HTR-8/SVneo (cell line): ENCODE data around the gene CHD3.
A peak's percentile ranks its signal among the peaks of the same experiment; 100 is the strongest.

Source experiments
- DNase-seq: peaks from one replicate; pipeline ENCODE4 v3.0.0; 2011; ENCODE audit warnings: low spot score, mixed read lengths; ENCODE audit not compliant: insufficient read length
- FAIRE-seq: peaks from 2 replicates; lab custom pipeline; 2011; peaks lifted over from hg19 to GRCh38; lab: Jason Lieb, UNC

CHD3 gene

DNA sequence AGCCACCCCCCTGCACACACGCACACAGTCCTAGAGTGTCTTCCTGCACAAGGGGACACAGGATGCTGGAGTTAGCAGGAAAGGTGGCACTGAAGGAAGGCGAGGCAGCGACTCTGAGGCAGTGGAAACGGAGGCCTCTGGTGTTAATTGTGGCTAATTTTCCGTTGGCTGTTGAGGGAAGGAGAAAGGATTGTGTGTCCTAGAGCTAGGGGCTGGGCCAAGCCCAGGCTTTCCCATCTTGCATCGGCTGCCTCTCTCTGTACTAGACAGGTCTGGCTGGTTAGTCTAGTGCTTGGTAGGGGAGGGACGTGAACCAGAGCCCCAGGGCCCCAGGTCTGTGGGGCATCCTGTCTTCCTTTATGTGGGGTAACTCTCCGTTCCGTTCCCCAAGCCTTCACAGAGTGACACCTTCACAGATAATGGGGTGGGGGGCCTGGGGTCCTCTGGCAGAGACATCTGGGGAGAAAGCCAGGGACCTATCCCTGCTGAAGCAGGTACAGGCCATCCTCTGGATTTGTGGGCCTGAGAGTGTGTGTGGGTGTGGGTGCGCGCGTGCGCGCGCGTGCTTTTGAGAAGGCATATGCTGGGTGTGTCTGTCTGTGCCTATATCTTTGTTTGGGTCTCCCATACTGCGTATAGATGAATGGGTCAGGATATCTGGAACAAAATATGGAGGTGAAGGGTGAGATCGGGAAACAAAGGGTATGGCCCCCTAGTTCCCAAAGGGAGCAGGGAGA, at the start of gene CHD3:
Gene CHD3, plus strand, starts transcription at position 606 of the 737 bp plus-strand sequence. CDS start 212 bp downstream, outside the sequence.
- FAIRE-seq (no peak), DNase-seq (no peak)

DNA sequence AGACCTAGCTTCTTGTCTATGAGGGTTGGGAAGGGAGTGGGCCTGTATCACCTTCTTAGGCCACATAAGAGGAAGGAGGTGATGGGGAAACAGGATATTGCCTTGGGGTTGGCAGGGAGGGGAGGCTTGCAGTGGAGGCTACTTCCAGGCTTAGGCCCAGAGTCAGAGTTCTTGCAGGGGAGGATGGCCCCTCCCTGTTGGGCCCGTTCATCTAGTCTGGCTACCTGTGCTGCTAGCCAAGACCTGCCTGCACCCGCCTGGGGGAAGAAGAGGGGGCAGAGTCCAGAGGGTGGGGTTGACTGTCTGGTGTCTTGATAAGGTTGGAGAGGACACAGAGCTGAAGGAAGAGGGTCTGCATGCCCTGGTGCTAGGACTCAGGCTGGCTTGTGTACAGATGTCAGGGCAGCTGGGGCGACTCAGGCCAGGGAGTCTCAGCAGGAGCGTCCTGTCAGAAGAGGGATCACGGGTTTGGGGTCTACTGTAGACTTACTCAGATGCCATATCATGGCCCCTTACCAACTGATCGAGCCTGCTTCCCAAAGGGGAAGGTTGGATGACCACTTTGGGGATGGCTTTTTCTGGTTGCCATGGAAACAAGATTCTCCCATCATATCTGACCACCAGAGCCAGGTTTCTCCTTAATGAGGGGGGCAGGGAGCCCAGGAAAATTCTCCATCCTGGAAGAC, 49.3 kb upstream of the CHD3 start:
- DNase-seq, result no peak
- no peak for FAIRE-seq

DNA sequence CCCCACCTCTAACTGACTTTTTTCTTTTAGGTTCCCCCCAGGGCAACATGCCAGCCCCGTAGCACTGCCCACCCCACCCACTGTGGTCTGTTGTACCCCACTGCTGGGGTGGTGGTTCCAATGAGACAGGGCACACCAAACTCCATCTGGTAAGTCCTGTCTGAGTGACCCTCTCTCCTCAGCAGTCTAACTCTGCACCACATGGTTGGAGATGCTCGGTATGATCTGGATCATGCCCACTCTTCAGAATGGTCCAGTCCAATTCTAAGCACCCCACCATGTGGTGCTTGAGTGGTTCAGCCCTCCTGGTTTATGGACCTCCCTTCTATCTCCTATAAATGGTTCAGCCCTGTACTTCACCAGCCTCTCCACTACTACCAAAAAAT, 48.7 kb upstream of the CHD3 start:
- FAIRE-seq, result no peak

DNA sequence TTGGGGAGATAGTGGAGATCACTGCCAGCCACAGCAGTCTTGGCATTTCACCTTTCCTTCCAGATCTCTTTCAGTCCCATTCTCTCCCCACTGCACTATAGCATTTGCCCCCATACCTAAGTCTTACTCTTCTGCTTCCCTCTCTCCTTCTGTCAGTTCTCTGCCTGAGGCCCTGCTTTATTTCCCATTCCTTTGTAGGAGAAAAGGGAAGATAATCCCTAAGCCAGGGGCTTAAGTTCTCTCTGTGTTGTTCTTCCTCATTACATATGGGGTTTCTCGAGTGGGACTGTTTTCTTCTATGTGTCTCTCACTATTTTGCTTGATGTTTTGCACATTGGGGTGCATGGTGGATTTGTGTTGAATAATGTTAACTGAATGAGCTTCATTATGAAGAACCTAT, 48.1 kb upstream of the CHD3 start:
- no peak for FAIRE-seq
- no peak for DNase-seq

More for the DNA sequence above, 48.7 kb upstream of the CHD3 start:
- DNase-seq, result no peak

DNA sequence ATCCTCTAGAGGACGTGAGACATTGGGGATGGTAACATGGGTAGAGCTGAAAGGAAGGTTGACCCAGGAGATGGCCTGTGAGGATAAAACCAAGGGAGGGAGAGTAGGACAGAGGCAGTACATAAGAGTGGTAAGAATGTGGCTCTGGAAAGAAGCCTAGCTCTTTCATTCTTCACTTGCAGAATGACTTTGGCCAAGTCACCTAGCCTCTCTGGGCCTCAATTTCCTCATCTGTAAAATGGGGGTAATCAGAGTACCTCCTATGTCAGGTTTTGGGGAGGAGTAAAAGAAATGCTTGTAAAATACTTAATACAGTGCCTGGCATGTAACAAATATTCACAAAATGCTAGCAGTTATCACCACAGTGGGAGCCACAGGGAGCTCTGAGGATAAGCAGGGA, 47.7 kb upstream of the CHD3 start:
- DNase-seq, result no peak

DNA sequence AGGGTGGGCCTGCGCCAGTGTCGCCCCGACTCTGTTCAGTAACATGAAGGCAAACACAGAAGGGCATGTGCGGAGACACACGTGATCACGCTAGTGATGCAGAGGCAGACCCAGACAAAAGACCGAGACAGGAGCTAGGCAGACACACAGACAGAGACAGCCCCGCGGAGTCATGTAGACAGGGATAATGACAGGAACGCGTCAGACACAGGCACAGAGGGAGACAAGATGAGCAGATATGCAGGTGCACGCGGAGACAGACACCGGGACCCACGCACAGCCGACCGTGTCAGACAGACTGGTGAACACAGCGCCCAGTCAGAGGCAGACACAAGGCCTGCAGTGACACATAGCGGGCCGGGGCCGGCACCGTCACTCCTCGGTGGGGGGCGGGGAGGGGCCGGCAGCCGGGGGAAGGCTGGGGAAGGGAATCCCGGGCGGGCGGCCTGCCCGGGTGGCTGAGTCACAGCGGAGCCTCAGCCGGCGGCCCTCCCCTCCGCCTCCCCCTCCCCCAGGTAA, 47.1 kb upstream of the CHD3 start:
- peak; percentile 92 for FAIRE-seq
- DNase-seq, result peak; percentile 74

More for the DNA sequence above, 47.7 kb upstream of the CHD3 start:
- FAIRE-seq, result no peak

DNA sequence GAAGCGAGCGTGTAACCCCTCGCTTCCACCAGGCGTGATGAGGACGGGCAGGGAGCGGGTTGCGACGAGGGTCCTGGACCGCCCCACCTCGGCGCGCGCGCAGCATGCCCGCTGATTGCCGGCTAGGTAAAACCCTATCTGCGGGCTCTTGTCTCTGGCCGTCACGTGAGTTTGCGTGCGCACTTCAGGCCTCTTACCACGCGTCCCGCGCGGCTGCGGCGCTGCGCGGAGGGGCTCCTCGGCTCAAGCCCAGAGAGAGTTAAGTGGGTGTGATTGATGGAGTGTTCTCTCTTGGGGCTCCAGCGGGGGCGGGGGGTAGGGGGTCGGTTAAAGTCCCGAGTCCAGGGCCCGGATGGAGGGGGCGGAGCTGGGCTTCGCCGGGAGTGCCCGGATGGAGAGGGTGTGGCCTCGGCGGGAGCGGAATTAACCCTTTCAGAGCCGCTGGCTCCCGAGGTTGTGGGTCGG, 46.6 kb upstream of the CHD3 start:
- FAIRE-seq (peak; percentile 86), DNase-seq (peak; percentile 79)

DNA sequence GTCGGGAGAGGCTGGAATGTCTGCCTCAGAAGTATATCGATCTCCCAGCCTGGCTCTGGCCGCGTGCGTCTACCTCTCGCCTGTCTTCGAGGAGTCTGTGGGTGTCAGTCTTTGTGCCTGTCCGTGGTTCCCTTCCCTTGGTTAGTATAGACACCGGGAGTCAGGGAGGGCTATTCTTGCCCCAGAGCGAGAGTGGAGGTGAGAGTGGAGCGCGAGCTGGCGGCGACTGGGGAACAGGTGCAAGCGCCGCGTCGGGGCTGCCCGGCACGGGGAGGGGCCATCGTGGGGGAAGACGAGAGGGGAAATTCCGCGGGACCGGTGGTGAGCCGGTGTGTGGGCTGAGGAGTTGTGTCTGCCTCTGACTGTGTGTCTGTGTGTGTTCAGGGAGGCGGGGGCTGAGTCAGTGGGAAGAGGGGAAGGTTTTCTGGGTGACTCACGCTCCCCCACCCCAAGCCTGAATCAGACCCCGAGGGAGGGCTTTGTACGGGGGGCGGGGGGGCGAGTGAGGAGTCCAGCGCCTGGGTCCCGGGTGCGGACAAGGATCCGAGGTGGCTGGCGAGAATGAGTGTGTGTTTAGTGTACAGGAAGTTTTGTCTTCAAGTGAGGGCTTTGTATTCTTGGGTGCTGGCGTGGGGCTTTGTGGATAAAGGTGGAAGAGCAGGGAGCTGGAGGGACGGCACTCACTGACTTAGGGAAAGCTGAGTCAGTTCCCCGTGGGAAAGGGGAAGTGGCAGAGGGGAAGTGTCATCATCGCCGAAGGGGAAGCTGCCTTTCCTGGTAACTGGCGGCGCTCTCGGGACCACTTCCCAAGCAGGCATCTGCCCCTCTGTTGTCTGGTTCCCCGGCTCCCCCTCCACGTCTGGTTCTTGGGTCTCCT, 46.0 kb upstream of the CHD3 start:
- DNase-seq, result peak; percentile 57
- FAIRE-seq, result peak; percentile 88

DNA sequence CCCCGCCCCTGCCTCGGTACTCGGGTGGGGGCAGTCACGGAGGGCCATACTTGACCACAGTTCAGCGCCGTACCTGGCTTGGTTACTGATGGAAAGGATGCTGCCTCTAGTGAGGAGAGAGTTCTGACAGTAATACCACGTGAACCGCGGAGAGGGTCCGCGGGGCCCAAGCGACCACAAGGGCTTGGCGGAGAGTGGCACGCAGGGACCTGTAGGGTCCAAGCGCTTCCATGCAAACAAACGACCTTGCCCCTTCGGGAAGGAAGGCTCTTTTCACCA, 45.4 kb upstream of the CHD3 start:
- no peak for FAIRE-seq

DNA sequence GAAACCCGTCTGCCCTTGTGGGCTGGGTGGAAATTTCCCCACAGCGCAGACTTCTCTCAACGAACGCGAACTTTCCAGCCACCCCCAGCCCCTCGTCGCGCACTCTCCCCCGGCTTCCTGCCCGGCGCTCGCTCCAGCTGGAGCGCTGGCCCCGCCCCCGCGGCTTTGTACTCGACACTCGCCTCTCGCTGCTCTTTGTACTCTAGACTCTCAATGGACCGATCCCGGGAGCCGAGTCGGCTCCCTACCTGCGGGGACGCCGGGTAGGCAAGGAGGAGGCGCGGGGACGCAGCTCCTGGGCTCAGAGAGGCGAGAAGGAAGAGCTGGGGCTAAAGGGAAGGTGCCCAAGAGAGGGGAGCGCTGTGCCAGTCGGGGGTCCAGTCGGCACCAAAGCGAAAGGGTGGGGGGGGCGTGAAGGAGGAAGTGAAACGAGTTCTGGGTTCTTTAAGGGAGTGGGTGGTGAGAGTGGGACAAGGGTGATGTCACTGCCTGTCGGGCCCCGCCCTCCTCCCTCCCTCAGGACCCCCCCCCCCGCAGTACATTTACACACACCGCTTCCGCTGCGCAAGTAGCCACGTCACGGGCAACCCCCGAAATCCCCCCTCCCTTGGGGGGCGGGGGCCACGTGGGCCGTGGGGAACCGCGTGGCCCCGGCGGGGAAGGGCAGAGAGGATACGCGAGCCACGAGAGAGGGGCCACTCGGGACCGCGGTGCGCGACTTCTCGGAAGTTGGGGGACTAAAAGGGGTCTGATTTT, 44.9 kb upstream of the CHD3 start:
- peak; percentile 78 for DNase-seq
- FAIRE-seq, result peak; percentile 83

More for the DNA sequence above, 45.4 kb upstream of the CHD3 start:
- no peak for DNase-seq

DNA sequence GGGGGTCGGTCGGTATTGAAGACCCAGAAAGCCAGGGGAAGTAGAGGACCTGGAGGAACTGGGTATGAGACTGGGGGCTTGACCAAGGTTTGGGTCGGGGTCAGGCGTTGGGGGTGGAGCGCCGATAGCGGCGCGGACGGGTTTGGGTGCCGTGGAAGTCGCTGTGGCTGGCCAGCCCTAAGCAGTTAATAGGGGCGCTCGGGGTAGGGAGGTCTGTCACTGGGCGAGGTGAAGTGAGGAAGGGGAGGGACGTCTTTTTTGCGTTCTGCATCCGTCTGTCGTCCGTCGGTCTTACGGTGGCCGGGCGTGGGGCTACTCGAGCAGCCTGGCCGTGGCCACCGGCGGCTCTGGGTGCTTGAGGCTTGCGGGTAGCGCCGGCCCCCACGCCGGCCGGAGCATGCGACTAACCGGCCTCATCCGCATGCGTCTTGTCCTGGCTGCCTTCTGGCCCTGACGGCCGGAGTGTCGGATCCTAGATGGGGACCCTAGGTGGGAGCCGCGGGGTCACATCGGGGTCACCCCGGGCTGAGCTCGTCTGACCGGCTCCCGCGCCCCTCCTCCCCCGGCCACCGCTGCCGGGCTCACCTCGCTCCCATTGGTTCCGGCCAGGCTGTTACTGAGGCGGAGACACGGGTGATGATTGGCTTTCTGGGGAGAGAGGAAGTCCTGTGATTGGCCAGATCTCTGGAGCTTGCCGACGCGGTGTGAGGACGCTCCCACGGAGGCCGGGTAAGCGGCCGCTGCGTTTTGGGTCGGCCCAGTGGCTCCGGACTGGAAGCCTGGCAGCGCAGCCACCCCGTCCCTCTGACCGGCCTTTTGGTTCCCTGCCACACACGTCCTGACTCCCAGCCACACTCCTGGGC, 44.1 kb upstream of the CHD3 start:
- FAIRE-seq (peak; percentile 96), DNase-seq (peak; percentile 97)

DNA sequence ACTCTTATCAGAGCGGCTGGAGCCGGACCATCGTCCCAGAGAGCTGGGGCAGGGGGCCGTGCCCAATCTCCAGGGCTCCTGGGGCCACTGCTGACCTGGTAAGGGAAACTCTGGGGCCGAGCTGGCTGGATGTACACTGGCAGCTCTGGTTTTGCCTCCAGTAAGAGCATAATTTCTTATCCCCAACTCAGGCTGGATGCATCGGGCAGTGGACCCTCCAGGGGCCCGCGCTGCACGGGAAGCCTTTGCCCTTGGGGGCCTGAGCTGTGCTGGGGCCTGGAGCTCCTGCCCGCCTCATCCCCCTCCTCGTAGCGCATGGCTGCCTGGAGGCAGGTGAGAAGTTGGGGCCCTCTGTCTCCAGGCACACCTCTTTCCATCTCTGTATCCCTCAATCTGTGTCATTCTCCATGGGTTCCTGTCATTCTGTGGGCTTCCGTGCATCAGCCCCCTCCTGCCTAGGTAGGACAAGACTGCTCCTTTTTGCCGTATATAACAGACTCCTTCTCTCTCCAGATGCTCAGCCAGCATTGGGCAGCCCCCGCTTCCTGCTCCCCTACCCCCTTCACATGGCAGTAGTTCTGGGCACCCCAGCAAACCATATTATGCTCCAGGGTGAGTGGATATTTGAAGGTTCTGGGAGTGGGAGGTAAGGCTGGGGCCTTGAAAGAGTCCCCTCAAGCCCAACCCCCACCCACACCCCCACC, 43.1 kb upstream of the CHD3 start:
- DNase-seq (no peak), FAIRE-seq (no peak)

DNA sequence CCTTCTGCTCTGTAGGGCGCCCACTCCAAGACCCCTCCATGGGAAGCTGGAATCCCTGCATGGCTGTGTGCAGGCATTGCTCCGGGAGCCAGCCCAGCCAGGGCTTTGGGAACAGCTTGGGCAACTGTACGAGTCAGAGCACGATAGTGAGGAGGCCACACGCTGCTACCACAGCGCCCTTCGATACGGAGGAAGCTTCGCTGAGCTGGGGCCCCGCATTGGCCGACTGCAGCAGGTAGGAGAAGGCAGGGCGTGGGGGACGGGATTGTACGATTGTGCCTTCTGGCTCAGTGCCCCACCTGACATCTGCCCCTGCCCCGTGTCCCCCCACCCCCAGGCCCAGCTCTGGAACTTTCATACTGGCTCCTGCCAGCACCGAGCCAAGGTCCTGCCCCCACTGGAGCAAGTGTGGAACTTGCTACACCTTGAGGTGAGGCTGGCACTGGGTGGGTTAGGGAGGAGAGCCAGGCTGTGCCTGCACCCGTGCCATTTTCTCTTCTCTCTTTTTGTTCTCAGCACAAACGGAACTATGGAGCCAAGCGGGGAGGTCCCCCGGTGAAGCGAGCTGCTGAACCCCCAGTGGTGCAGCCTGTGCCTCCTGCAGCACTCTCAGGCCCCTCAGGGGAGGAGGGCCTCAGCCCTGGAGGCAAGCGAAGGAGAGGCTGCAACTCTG, 42.4 kb upstream of the CHD3 start:
- DNase-seq (no peak), FAIRE-seq (no peak)

DNA sequence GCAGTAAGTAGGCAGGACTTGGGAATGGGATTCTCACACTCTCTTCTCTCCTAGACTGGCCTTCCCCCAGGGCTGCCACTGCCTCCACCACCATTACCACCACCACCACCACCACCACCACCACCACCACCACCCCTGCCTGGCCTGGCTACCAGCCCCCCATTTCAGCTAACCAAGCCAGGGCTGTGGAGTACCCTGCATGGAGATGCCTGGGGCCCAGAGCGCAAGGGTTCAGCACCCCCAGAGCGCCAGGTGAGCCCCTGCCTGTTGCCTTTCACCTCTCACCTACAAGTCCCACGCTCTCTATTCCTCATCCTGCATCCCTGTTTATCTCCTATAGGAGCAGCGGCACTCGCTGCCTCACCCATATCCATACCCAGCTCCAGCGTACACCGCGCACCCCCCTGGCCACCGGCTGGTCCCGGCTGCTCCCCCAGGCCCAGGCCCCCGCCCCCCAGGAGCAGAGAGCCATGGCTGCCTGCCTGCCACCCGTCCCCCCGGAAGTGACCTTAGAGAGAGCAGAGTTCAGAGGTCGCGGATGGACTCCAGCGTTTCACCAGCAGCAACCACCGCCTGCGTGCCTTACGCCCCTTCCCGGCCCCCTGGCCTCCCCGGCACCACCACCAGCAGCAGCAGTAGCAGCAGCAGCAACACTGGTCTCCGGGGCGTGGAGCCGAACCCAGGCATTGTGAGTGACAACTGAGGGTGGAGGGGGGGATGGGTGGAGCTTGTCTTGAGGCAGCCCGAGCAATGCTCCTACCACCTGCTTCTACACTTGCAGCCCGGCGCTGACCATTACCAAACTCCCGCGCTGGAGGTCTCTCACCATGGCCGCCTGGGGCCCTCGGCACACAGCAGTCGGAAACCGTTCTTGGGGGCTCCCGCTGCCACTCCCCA, 41.6 kb upstream of the CHD3 start:
- DNase-seq (no peak), FAIRE-seq (no peak)

DNA sequence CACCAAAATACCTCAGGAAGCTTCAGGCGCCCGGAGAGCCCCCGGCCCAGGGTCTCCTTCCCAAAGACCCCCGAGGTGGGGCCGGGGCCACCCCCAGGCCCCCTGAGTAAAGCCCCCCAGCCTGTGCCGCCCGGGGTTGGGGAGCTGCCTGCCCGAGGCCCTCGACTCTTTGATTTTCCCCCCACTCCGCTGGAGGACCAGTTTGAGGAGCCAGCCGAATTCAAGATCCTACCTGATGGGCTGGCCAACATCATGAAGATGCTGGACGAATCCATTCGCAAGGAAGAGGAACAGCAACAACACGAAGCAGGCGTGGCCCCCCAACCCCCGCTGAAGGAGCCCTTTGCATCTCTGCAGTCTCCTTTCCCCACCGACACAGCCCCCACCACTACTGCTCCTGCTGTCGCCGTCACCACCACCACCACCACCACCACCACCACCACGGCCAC, 40.4 kb upstream of the CHD3 start:
- DNase-seq, result no peak
- FAIRE-seq, result no peak

DNA sequence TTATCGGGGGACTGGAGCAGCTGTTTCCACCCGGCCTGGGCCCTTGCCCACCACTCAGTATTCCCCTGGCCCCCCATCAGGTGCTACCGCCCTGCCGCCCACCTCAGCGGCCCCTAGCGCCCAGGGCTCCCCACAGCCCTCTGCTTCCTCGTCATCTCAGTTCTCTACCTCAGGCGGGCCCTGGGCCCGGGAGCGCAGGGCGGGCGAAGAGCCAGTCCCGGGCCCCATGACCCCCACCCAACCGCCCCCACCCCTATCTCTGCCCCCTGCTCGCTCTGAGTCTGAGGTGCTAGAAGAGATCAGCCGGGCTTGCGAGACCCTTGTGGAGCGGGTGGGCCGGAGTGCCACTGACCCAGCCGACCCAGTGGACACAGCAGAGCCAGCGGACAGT, 39.9 kb upstream of the CHD3 start:
- DNase-seq, result no peak
- no peak for FAIRE-seq
